ENCODE measurements around the gene B3GALNT2.

B3GALNT2 gene

DNA sequence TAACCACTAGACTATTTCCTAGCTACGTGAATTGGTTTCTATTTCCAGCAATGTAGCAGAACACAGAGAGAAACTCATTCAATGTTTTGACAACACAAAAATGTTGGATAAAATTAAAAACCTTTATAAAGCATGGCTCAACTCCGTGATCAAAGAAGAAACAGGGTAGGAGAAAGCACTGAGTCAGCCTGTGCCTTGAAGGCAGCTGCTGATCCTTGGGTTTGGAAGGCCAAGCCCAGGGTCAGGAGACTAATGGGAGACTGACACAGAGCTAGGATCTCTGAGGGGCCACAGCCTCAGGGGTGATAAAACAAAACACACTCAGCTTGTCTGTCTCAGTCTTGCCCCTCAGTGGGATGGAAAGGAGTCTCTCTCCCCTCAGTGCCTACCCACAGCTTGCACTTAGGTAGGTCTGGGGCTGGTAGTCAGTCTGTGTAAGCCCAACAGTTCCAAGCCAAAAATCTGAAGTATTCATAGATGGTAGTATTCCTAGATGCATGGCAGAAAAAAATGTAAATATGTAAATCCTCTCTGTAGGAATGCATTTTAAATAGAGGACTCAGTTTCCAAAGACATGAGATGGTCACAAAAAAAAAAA, 53.3 kb downstream of the B3GALNT2 start:
- no peak for FAIRE-seq
- TF ChIP-seq, protein P1, sequence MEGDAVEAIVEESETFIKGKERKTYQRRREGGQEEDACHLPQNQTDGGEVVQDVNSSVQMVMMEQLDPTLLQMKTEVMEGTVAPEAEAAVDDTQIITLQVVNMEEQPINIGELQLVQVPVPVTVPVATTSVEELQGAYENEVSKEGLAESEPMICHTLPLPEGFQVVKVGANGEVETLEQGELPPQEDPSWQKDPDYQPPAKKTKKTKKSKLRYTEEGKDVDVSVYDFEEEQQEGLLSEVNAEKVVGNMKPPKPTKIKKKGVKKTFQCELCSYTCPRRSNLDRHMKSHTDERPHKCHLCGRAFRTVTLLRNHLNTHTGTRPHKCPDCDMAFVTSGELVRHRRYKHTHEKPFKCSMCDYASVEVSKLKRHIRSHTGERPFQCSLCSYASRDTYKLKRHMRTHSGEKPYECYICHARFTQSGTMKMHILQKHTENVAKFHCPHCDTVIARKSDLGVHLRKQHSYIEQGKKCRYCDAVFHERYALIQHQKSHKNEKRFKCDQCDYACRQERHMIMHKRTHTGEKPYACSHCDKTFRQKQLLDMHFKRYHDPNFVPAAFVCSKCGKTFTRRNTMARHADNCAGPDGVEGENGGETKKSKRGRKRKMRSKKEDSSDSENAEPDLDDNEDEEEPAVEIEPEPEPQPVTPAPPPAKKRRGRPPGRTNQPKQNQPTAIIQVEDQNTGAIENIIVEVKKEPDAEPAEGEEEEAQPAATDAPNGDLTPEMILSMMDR (IDR thresholded peaks at IDR 0.05; ENCODE audit: insufficient read depth, missing control alignments) = no peak
- DNase-seq (ENCODE audit: insufficient read length, low spot score) = no peak

DNA sequence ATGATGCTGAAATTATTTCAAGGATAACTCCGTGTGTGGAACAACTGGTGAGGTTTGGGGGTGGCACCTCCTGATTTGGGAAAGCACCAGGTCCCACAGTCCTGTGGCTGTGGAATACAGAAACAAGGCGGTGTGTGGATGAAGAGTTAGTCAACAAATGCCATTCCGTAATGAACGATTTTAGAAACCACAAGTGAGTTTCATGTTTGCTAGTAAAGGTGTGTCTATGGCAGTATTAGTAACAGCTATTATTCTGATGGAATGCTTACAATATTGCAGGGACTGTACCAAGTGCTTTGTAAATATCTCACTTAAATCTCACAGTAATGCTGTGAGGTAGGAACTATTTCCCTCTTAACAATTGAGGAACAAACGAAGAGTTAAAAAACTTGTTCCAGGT, 53.8 kb downstream of the B3GALNT2 start:
- DNase-seq (ENCODE audit: insufficient read length, low spot score) (no peak), FAIRE-seq (peak; percentile 29)
- TF ChIP-seq, protein P1 (IDR thresholded peaks at IDR 0.05; ENCODE audit: insufficient read depth, missing control alignments) = no peak

DNA sequence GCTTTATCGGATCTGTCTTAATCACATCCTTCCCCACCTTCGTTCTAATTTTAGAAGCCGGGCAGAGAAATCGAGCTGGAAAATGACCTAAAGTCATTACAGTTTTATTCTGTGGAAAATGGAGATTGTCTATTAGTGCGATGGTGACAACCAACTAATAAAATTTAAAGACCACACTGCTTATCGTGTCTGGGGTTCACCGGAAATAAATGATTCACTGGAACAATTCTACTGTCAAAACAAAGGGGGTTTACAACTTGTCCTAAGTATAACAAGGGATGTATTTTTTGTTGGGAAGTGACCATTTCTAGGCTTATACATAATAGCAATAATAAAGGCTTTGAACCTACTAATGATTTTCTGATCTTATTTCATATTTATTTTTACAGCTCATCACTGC, 55.6 kb downstream of the B3GALNT2 start:
- TF ChIP-seq, protein P1 (IDR thresholded peaks at IDR 0.05; ENCODE audit: insufficient read depth, missing control alignments) = no peak
- DNase-seq (ENCODE audit: insufficient read length, low spot score) (no peak), FAIRE-seq (peak; percentile 44)

DNA sequence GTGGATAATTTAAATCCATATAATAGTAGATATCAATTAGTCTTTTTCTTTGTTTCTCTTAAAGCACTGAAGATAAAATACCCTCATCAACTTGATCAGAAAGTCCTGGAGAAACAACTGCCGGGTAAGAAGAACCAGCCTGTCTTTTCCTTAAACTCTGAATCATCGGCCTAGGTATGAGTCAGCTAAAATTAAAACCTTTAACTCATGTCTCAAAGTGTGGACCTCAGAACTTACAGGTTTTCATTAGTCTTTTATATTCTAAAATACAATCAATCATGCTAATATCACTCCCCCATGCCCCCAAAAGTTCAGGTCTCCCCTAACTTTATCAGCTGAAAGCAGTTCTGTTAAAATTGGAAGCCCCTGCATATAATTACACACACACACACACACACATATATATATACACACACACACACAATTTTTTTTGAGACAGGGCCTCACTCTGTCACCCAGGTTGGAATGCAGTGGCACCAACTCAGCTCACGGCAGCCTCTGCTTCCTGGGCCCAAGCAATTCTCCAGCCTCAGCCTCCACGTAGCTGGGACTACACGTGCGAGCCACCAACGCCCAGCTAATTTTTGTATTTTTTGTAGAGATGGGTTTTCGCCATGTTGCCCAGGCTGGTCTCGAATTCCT, 61.3 kb downstream of the B3GALNT2 start:
- no peak for DNase-seq (ENCODE audit: insufficient read length, low spot score)
- no peak for FAIRE-seq
- TF ChIP-seq, protein P1 (IDR thresholded peaks at IDR 0.05; ENCODE audit: insufficient read depth, missing control alignments) = no peak

DNA sequence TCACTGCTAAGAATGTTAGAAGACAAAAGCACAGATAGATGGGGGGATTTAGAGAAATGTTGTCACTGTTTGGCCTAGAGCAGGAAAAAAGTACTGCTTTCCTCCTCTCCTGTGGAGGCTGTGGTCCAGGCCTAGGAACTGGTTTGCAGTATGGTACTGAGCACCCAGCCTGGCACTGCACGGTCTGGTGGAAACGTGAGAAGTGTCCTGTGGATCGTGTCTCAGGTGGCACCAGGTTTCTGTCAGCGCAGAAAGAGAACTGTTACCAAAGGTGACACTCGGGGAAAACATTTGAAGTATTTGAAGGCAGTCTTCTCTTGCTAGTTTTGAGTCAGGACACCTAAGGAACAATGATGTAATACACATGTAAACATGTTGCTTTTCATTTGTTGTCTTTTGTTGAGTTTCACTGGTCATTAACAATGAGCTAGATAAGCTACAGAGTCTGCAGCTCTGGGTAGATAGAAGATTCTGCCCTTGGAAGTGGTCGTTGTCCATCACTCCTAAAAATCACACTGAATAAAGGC, 63.0 kb downstream of the B3GALNT2 start:
- DNase-seq (ENCODE audit: insufficient read length, low spot score) (no peak), FAIRE-seq (no peak)
- TF ChIP-seq, protein P1 (IDR thresholded peaks at IDR 0.05; ENCODE audit: insufficient read depth, missing control alignments) = no peak

DNA sequence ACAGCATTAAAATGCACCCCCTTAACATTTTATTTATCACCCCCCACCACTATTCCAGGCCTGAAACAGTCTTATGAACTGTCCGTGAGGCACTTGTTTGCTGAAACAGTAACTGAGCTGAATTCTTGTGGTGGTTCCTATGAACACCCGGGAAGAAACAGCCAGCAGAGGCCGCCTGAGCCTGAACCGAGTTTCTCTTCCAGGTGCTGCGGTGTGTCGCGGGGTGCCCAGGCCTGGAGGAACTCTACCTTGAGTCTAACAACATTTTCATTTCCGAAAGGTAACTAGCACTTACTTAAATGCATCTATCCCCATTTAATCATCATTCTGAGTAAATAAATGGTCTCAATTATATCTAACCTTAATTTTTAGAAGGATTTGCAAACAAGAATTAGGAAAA, 70.3 kb downstream of the B3GALNT2 start:
- FAIRE-seq (no peak), DNase-seq (ENCODE audit: insufficient read length, low spot score) (no peak)
- TF ChIP-seq, protein P1 (IDR thresholded peaks at IDR 0.05; ENCODE audit: insufficient read depth, missing control alignments) = peak; percentile 18

DNA sequence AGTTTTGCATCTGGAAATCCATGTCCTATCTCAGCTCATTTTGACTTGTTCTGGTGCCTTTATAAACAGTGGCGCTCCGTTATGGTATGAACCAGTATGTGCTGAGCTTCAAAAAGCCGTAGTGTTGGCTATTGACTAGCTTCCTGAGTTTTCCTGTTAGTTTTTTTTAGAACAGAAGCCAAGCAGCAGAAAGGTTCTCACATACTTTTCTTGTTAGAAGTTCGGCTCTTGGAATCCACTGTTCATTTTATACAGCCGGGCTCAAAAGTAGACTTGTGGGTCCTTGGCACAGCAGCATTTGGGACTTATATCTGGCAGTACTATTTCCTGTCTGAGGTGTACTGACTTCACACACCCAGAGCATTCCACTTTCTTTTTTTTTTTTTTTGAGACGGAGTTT, 73.3 kb downstream of the B3GALNT2 start:
- TF ChIP-seq, protein P1 (IDR thresholded peaks at IDR 0.05; ENCODE audit: insufficient read depth, missing control alignments) = no peak
- FAIRE-seq (no peak), DNase-seq (ENCODE audit: insufficient read length, low spot score) (no peak)

All from D721Med (cell line).